ENCODE measurements around the gene CBL.

GRCh38 chr11:119267645-119268044, 61.5 kb downstream of the CBL start:
- TF ChIP-seq CTCF (IDR thresholded peaks at IDR 0.05) (no peak), POLR2A (IDR thresholded peaks at IDR 0.05) (no peak)
